Endodermal cell (in vitro differentiated cells): ENCODE measurements around the gene HRH2. TPM values are rescaled to one million over a fixed set of nuclear protein-coding genes. Genes with fewer than 3 reads are reported as not detected.

Experiments
- DNase-seq: peaks from one replicate; pipeline ENCODE4 v3.0.0-alpha.2; 2017
- H3K27ac ChIP-seq: 2 replicates; pipeline ENCODE4 v1.5.1; 2013; ENCODE audit warnings: mild to moderate bottlenecking, low read depth, low read length, moderate library complexity
- H3K27me3 ChIP-seq: 2 replicates; pipeline ENCODE4 v1.6.1; 2013; ENCODE audit warnings: mild to moderate bottlenecking, low read length, moderate library complexity; ENCODE audit not compliant: insufficient read depth, control insufficient read depth, poor library complexity, severe bottlenecking
- H3K36me3 ChIP-seq: 2 replicates; pipeline ENCODE4 v1.7.0; 2013; ENCODE audit warnings: mild to moderate bottlenecking, low read length, moderate library complexity; ENCODE audit not compliant: control insufficient read depth, insufficient read depth
- H3K4me1 ChIP-seq: one replicate; pipeline ENCODE4 v1.7.0; 2013; ENCODE audit warnings: low read length; ENCODE audit not compliant: control insufficient read depth, insufficient read depth
- H3K4me3 ChIP-seq: 2 replicates; pipeline ENCODE4 v1.5.1; 2013; ENCODE audit warnings: mild to moderate bottlenecking, low read length, moderate library complexity
- H3K9ac ChIP-seq: 2 replicates; pipeline ENCODE4 v1.6.1; 2013; ENCODE audit warnings: mild to moderate bottlenecking, low read length, moderate library complexity; ENCODE audit not compliant: poor library complexity, severe bottlenecking; ENCODE audit errors: extremely low read depth
- H3K9me3 ChIP-seq: 2 replicates; pipeline ENCODE4 v1.6.1; 2013; ENCODE audit warnings: mild to moderate bottlenecking, low read length, moderate library complexity; ENCODE audit not compliant: control insufficient read depth
- H3K27ac Mint-ChIP-seq: 2 replicates; pipeline ENCODE4 v1.8.0; 2020; ENCODE audit warnings: mixed read lengths
- H3K27me3 Mint-ChIP-seq: 2 replicates; pipeline ENCODE4 v1.8.0; 2021; ENCODE audit warnings: mild to moderate bottlenecking, mixed read lengths; ENCODE audit not compliant: insufficient read depth
- H3K36me3 Mint-ChIP-seq: 2 replicates; pipeline ENCODE4 v1.8.0; 2020; ENCODE audit warnings: low read depth, mixed read lengths
- H3K4me1 Mint-ChIP-seq: 2 replicates; pipeline ENCODE4 v1.8.0; 2020; ENCODE audit warnings: mixed read lengths
- H3K4me3 Mint-ChIP-seq: 2 replicates; pipeline ENCODE4 v1.8.0; 2020; ENCODE audit warnings: mild to moderate bottlenecking, moderate library complexity, mixed read lengths
- H3K9me3 Mint-ChIP-seq: 2 replicates; pipeline ENCODE4 v1.8.0; 2020; ENCODE audit warnings: mild to moderate bottlenecking, mixed read lengths
- CTCF ChIP-seq: fragments of 200-600 bp; sonication (generic); conservative IDR thresholded peaks from 2 replicates; pipeline ENCODE4 v1.5.0; 2021; ENCODE audit warnings: antibody characterized with exemption, mild to moderate bottlenecking
- WGBS, 2 experiments: methylation state at CpG; one replicate each; pipeline versions ENCODE4 v1.1.5 to v1.1.7; 2013; ENCODE audit warnings: missing lambda C conversion rate in 2 of 2, mixed read lengths in 1 of 2; ENCODE audit not compliant: insufficient coverage in 1 of 2, insufficient read length in 1 of 2; 5-methylcytosine and 5-hydroxymethylcytosine counted together
- total RNA-seq, 2 donors: library from RNA; stranded (reverse); fragmentation: NEBNext Ultra II Directional in 1 of 2; extraction: Animal tissue kit (Norgen Biotek cat#: 25700) in 1 of 2; gene quantifications; 2 replicates in 1 of 2; 3 replicates in 1 of 2; pipeline ENCODE4 v1.2.1, GENCODE V29; 2021

HRH2 gene
- total RNA-seq, 2 donors from 2014 or later, result 2.1 to 3.3 TPM

- H3K4me1 ChIP-seq, result no peaks in the 10 kb centered on the region
- no peaks in the 10 kb centered on the region for H3K27me3 ChIP-seq
- Mint-ChIP-seq H3K4me1 (no peaks in the 10 kb centered on the region), H3K27me3 (peaks cover 8% of the 10 kb centered on the region), H3K9me3 (peaks cover 39% of the 10 kb centered on the region), H3K27ac (no peak overlapping the region), H3K36me3 (peaks cover 8% of the 10 kb centered on the region), H3K4me3 (no peak overlapping the region)
- no peak overlapping the region for H3K4me3 ChIP-seq
- TF ChIP-seq CTCF, result no peak
- no peaks in the 10 kb centered on the region for H3K36me3 ChIP-seq
- no peak overlapping the region for H3K9ac ChIP-seq
- peak; percentile 22 for DNase-seq
- 96% methylated on average over 6 of the region's 6 CpGs; no CpG with 5 or more reads in 1 of the 2 experiments for WGBS, 2 experiments
- peaks cover 18% of the 10 kb centered on the region for H3K9me3 ChIP-seq
- H3K27ac ChIP-seq, result no peak overlapping the region
Measured at GRCh38 chr5:175710326-175710725, 52.5 kb downstream of the HRH2 start.

- peaks cover 45% of the 10 kb centered on the region for H3K9me3 Mint-ChIP-seq
- H3K4me1 Mint-ChIP-seq, result no peaks in the 10 kb centered on the region
- no peak overlapping the region for H3K9ac ChIP-seq
- 80 to 100% methylated on average over 1 to 5 of the region's 5 CpGs for WGBS, 2 experiments
- no peaks in the 10 kb centered on the region for H3K36me3 ChIP-seq
- H3K9me3 ChIP-seq, result peaks cover 26% of the 10 kb centered on the region
- H3K27me3 Mint-ChIP-seq, result peaks cover 10% of the 10 kb centered on the region
- H3K36me3 Mint-ChIP-seq, result peaks cover 8% of the 10 kb centered on the region
- no peak for DNase-seq
- H3K4me3 Mint-ChIP-seq, result no peak overlapping the region
- H3K4me1 ChIP-seq, result no peaks in the 10 kb centered on the region
- no peak overlapping the region for H3K27ac Mint-ChIP-seq
- no peaks in the 10 kb centered on the region for H3K27me3 ChIP-seq
- no peak overlapping the region for H3K27ac ChIP-seq
- no peak for TF ChIP-seq CTCF
- H3K4me3 ChIP-seq, result no peak overlapping the region
Measured at GRCh38 chr5:175711031-175711430, 53.2 kb downstream of the HRH2 start.

GRCh38 chr5:175711472-175712312 lies 53.8 kb downstream of the HRH2 start:
- Mint-ChIP-seq H3K27me3 (peaks cover 12% of the 10 kb centered on the region), H3K27ac (no peak overlapping the region), H3K36me3 (peaks cover 10% of the 10 kb centered on the region), H3K4me1 (no peaks in the 10 kb centered on the region), H3K9me3 (peaks cover 52% of the 10 kb centered on the region), H3K4me3 (no peak overlapping the region)
- Histone ChIP-seq H3K9me3 (peaks cover 32% of the 10 kb centered on the region), H3K27me3 (no peaks in the 10 kb centered on the region), H3K4me3 (no peak overlapping the region), H3K4me1 (no peaks in the 10 kb centered on the region), H3K36me3 (no peaks in the 10 kb centered on the region), H3K9ac (no peak overlapping the region), H3K27ac (no peak overlapping the region)
- 91 to 92% methylated on average over 17 to 20 of the region's 20 CpGs for WGBS, 2 experiments
- TF ChIP-seq CTCF, result no peak
- peak; percentile 26 for DNase-seq
